WTC11 (cell line): ENCODE results near the gene WWOX.

Experiments used
- ATF2 ChIP-seq: sonication (generic); formaldehyde crosslinking; IDR thresholded peaks from 2 replicates; pipeline ENCODE4 v1.8.1; 2022; ENCODE audit warnings: low read depth, missing genetic modification reagents, borderline replicate concordance
- CTCF ChIP-seq: fragments of 200-600 bp; IDR thresholded peaks from 2 replicates; pipeline ENCODE4 v1.8.0; 2022; ENCODE audit warnings: antibody characterized with exemption
- ELF4 ChIP-seq: sonication (generic); formaldehyde crosslinking; IDR thresholded peaks from 2 replicates; pipeline ENCODE4 v1.8.1; 2022; ENCODE audit warnings: low read depth, mild to moderate bottlenecking, moderate library complexity, missing genetic modification reagents
- ESRRA ChIP-seq: sonication (generic); formaldehyde crosslinking; IDR thresholded peaks from 2 replicates; pipeline ENCODE4 v1.8.1; 2022; ENCODE audit warnings: mild to moderate bottlenecking, missing genetic modification reagents, borderline replicate concordance
- ETV6 ChIP-seq: sonication (generic); formaldehyde crosslinking; IDR thresholded peaks from 2 replicates; pipeline ENCODE4 v1.8.1; 2022; ENCODE audit warnings: mild to moderate bottlenecking, missing genetic modification reagents
- TEAD4 ChIP-seq: sonication (generic); formaldehyde crosslinking; IDR thresholded peaks from 2 replicates; pipeline ENCODE4 v1.8.0; 2022; ENCODE audit warnings: mild to moderate bottlenecking, missing genetic modification reagents
- USF1 ChIP-seq: sonication (generic); formaldehyde crosslinking; IDR thresholded peaks from 2 replicates; pipeline ENCODE4 v1.8.0; 2022; ENCODE audit warnings: mild to moderate bottlenecking, missing genetic modification reagents

DNA sequence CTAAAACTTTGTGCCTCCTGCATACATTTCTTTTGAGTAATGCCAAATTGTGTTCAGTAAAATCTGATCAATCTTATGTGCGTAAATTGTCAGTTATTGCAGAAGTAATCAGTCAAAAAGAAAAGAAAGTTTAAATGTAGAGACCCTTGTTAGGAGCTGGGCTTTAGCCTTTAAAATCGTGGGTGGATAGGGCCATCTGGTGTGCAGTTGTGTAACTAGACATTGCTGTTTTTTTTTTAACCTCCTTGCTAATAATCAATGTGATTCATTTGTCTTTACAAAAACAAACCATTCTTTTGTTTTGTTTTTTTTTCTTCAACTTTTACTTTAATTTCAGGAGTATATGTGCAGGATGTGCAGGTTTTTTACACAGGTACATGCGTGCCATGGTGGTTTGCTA lies 5.3 kb upstream of the WWOX start:
- TF ChIP-seq CTCF (no peak), ETV6 (CRISPR knock-in tag) (no peak), ATF2 (CRISPR knock-in tag) (no peak), ELF4 (CRISPR knock-in tag) (no peak), TEAD4 (CRISPR knock-in tag) (no peak), ESRRA (CRISPR knock-in tag) (no peak), USF1 (CRISPR knock-in tag) (no peak)
